HFFc6 (cell line): ENCODE results near the gene BCKDHA. TPM values are rescaled to one million over a fixed set of nuclear protein-coding genes. Genes with fewer than 3 reads are reported as not detected.

Source experiments
- DNase-seq: peaks from one replicate; pipeline ENCODE4 v3.0.0-alpha.2; 2018
- H3K27ac Mint-ChIP-seq: 2 replicates; pipeline ENCODE4 v1.8.0; 2020; ENCODE audit warnings: mild to moderate bottlenecking, mixed read lengths
- H3K27me3 Mint-ChIP-seq: 2 replicates; pipeline ENCODE4 v1.8.0; 2021; ENCODE audit warnings: mild to moderate bottlenecking, moderate library complexity, mixed read lengths; ENCODE audit not compliant: insufficient read depth
- H3K36me3 Mint-ChIP-seq: 2 replicates; pipeline ENCODE4 v1.8.0; 2021; ENCODE audit warnings: low read depth, mixed read lengths
- H3K4me1 Mint-ChIP-seq: 2 replicates; pipeline ENCODE4 v1.8.0; 2020; ENCODE audit warnings: low read depth, mixed read lengths
- H3K4me3 Mint-ChIP-seq: 2 replicates; pipeline ENCODE4 v1.8.0; 2020; ENCODE audit warnings: mild to moderate bottlenecking, moderate library complexity, mixed read lengths
- H3K9me3 Mint-ChIP-seq: 2 replicates; pipeline ENCODE4 v1.8.0; 2020; ENCODE audit warnings: mild to moderate bottlenecking, mixed read lengths
- CTCF ChIP-seq: fragments of 200-600 bp; sonication (generic); IDR thresholded peaks from 2 replicates; pipeline ENCODE4 v1.5.0; 2021; ENCODE audit warnings: antibody characterized with exemption, mild to moderate bottlenecking
- total RNA-seq, 6 experiments: library from RNA; stranded (reverse); fragmentation: NEBNext Ultra II Directional; extraction: Animal tissue kit (Norgen Biotek cat#: 25700); gene quantifications; 2 replicates in 1 of 6; 3 replicates in 5 of 6; pipeline ENCODE4 v1.2.3, GENCODE V29; 2021

Gene BCKDHA
- total RNA-seq, 6 experiments from 2014 or later = 7.8 to 17.6 (median 9.8) TPM

GRCh38 chr19:41439441-41440222 is 42.0 kb downstream of the BCKDHA start, which contains the start of gene DMAC2:
Gene DMAC2 (minus strand): TSS chr19:41439912. CDS start chr19:41439899, 13 bp downstream.
- no peak within 1 kb of the TSS for H3K4me3 Mint-ChIP-seq
- H3K27me3 Mint-ChIP-seq = peaks cover 13% of the 10 kb centered on the region
- peaks cover 10% of the 10 kb centered on the region; the same call in 1 of the 2 replicates for H3K4me1 Mint-ChIP-seq
- H3K36me3 Mint-ChIP-seq = peaks cover 11% of the 10 kb centered on the region; the same call in 1 of the 2 replicates
- TF ChIP-seq CTCF = peak; percentile 63
- H3K27ac Mint-ChIP-seq = no peak within 1 kb of the TSS
- peak; percentile 92 for DNase-seq
- no peaks in the 10 kb centered on the region for H3K9me3 Mint-ChIP-seq

DNA sequence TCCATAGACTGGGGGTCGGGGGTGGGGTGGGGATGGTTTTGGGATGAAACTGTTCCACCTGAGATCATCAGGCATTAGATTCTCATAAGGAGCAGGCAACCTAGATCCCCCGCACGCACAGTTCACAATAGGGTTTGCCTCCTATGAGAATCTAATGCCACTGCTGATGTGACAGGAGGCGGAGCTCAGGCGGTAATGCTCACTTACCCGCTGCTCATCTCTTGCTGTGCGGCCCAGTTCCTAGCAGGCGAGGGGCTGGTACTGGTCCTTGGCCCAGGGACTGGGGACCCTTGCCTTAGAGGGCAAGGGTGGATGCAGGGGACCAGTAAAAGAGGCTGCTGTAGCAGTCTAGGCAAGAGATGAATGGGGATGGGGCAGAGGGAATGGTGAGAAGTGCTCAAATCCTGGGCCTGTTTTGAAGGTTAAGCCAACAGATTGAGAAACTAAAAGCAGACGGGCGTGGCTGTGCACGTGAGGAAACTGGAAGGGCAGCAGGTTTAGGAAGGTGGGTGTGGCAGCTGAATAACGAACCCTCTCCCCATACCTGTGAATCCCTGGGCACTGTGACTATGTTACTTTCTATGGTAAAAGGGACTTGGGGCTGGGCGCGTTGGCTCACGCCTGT is 43.8 kb downstream of the BCKDHA start:
- Mint-ChIP-seq H3K27ac (no peak overlapping the region), H3K9me3 (no peaks in the 10 kb centered on the region), H3K4me1 (peaks cover 10% of the 10 kb centered on the region; the same call in 1 of the 2 replicates), H3K36me3 (peaks cover 10% of the 10 kb centered on the region; the same call in 1 of the 2 replicates), H3K4me3 (no peak overlapping the region), H3K27me3 (peaks cover 16% of the 10 kb centered on the region)
- DNase-seq = no peak
- TF ChIP-seq CTCF = no peak

DNA sequence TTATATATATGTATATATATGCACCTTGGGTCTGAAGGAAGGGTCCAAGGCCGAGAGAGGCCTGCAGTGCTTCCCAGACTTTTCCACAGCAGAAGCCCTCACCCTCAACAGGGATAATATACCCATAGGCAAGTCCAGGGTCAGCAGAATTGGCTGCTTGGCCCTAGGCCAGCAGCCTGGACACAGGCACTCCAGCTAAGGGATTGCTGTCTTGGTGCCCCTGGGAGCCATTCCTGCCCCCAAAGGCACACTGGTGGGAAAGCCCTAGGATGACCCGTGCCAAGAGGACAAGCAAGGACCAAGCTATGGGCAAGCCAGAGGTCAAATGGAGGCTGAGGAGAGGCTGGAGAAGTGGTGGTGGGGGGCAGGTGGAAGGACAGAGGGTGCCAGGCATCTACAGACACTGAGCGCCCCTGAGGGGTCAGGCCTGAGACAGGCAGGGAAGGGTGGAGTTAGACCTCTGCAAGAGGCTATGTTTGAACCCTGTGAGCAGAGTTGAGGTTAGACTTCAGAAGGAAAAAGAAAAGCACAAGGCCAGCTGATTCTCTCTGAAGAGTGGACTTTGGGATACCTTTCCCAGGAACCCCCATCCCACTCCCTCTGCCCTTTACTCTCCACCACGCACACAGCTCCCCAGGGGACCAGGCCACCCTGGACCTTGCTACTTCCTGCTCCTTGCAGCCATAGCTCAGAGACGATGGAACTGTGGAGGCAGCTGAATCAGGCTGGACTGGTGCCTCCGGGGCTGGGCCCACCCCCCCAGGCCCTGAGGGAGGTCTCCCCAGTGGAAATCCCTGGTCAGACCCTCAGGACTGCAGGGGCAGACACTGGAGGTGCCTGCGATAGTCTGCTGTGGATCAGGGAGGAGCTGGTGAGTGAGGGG is 45.1 kb downstream of the BCKDHA start, which contains the start of gene ERICH4:
Gene ERICH4 (plus strand): TSS at position 684 of the 883 bp plus-strand sequence. CDS start 14 bp downstream, at position 698.
- H3K27ac Mint-ChIP-seq = no peak within 1 kb of the TSS
- H3K27me3 Mint-ChIP-seq = peaks cover 28% of the 10 kb centered on the region
- no peak for TF ChIP-seq CTCF
- H3K4me3 Mint-ChIP-seq = no peak within 1 kb of the TSS
- no peaks in the 10 kb centered on the region for H3K9me3 Mint-ChIP-seq
- DNase-seq = no peak
- H3K4me1 Mint-ChIP-seq = peaks cover 10% of the 10 kb centered on the region; the same call in 1 of the 2 replicates
- H3K36me3 Mint-ChIP-seq = peaks cover 6% of the 10 kb centered on the region; the same call in 1 of the 2 replicates

- Mint-ChIP-seq H3K9me3 (no peaks in the 10 kb centered on the region), H3K27me3 (peaks cover 34% of the 10 kb centered on the region), H3K36me3 (no peaks in the 10 kb centered on the region), H3K4me3 (no peak overlapping the region), H3K27ac (no peak overlapping the region), H3K4me1 (peaks cover 10% of the 10 kb centered on the region; the same call in 1 of the 2 replicates)
- DNase-seq = no peak
- TF ChIP-seq CTCF = no peak; the same call in 1 of the 2 replicates
Measured at GRCh38 chr19:41443813-41444455, 46.3 kb downstream of the BCKDHA start.

GRCh38 chr19:41445575-41445974 is 48.0 kb downstream of the BCKDHA start:
- DNase-seq = no peak
- Mint-ChIP-seq H3K27me3 (peaks cover 38% of the 10 kb centered on the region), H3K36me3 (no peaks in the 10 kb centered on the region), H3K4me3 (no peak overlapping the region), H3K9me3 (no peaks in the 10 kb centered on the region), H3K4me1 (peaks cover 7% of the 10 kb centered on the region; the same call in 1 of the 2 replicates), H3K27ac (no peak overlapping the region)
- no peak for TF ChIP-seq CTCF
